Skeletal muscle cell (primary cell): ENCODE results near the gene TMEM95.
A peak's percentile ranks its signal among the peaks of the same experiment; 100 is the strongest.
"Not testable (repeated sequence)": the region's sequence is repeated elsewhere in the genome, so short reads cannot be mapped to it uniquely, and the experiment has no call there.

Source experiments
- DNase-seq: peaks from one replicate; pipeline ENCODE4 v3.0.0-alpha.2; 2010; ENCODE audit warnings: low read depth
- H3K4me3 ChIP-seq: 2 replicates; pipeline ENCODE4 v1.5.1; 2011; ENCODE audit warnings: low read depth, mild to moderate bottlenecking, control low read depth, low read length, moderate library complexity

Gene TMEM95

GRCh38 chr17:7340179-7340578 lies 14.8 kb upstream of the TMEM95 start:
- no peak for DNase-seq

GRCh38 chr17:7341842-7342241 lies 13.1 kb upstream of the TMEM95 start:
- DNase-seq = no peak
- H3K4me3 ChIP-seq = no peak overlapping the region

More at GRCh38 chr17:7340179-7340578, 14.8 kb upstream of the TMEM95 start:
- no peak overlapping the region for H3K4me3 ChIP-seq

DNA sequence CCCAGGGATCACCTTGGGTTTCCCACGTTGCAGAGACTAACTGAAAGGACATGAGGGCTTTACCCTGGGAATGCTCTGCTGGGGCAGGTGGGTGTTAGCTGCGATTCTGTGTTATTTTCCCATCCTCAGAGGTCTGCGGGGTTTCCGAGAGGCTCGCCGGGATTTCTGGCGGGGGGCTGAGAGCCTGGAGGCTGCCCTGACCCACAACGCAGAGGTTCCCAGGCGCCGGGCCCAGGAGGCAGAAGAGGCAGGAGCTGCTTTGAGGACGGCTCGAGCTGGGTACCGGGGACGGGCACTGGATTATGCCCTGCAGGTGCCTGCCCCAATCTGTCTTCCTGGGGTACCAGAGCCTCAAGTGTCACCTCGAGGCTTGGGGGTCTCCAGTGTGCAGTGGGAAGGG lies 11.7 kb upstream of the TMEM95 start:
- no peak for DNase-seq
- H3K4me3 ChIP-seq = no peak overlapping the region

- DNase-seq = no peak
- no peak overlapping the region for H3K4me3 ChIP-seq
Observed at GRCh38 chr17:7346761-7347614, 8.0 kb upstream of the TMEM95 start.

GRCh38 chr17:7347630-7348477 lies 7.1 kb upstream of the TMEM95 start:
- H3K4me3 ChIP-seq = no peak overlapping the region
- no peak for DNase-seq

DNA sequence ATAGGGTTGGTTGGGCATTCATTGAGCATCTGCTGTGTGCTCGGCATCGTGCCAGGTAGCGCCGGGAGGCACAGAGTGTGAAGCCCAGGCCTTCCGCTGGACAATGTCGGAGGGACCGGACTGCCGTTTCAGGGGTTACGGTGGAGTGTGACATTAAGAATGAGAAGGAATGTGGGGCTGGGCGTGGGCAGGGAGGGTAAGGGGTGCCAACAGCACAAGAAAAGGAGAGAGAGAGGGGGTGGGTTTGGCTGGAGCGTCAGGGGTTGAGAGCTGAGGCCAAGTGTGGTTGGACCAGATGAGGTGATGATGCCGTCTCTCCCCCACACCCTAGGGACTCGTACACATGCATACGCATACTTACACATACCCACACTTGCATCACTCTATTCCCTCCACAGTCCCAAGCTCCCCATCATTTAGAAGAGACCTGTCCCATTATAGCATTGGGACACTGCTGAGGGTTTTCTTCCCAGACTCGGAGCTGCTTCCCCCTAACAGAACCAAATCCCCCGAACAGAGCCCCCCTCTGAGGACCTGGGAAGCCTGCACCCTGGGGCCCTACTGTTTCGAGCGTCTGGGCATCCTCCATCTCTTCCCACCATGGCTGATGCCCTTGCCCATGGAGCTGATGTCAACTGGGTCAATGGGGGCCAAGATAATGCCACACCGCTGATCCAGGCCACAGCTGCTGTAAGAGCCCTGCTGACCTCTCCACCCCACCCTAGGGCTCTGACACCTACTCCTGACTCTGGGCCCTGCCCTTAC lies 6.3 kb upstream of the TMEM95 start:
- H3K4me3 ChIP-seq = no peak overlapping the region
- DNase-seq = no peak

DNA sequence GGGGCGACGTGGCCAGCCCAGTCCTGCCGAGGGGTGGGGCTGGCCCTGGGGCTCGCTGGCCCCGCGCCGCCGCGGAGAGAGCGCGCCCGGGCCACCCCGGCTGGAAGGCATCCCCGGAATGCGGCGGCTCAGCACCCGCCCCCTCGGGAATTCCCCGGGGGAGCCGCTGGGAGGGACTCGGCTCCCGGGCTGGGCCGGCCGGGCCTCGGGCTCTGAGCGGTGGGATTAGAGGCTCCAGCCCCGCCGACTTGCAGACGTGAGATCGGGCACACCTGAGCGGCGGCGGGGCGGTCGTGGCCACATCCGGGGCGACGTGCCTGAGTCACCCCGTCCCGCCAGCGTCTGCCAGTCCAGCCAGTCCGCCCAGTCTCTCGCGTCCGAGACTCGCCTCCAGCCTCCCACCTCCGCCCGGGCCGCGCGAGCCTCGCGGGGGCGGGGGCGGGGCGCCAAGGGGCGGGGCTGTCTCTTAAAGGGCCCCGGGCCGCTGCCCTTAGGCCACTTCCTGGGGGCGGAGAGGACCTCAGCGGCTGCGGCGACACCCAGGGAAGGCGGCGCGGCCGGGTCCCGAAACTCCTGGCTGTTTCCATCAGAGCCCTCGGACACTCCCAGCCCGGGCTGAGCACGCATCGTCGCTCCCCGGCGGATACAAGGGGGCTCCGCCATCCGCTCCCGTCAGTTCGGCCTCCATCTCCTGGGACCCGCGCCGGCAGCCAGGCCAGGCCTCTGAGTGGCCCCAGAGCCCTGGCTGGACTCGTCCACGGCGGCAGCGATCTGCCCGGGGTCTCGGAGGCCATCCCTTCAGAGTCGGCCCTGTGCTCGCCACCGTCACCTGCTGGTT lies 3.1 kb upstream of the TMEM95 start, which contains the start of gene KCTD11:
Gene KCTD11 (plus strand): TSS at position 498 of the 838 bp plus-strand sequence.
- peak; percentile 72 for DNase-seq
- H3K4me3 ChIP-seq = peak within 1 kb of the TSS; percentile 96

GRCh38 chr17:7352503-7352889 lies 2.5 kb upstream of the TMEM95 start:
- peak overlapping the region; percentile 96 for H3K4me3 ChIP-seq

GRCh38 chr17:7352910-7353635 lies 1.9 kb upstream of the TMEM95 start:
- H3K4me3 ChIP-seq = peak overlapping the region; percentile 96
- DNase-seq = no peak

More at GRCh38 chr17:7352503-7352889, 2.5 kb upstream of the TMEM95 start:
- no peak for DNase-seq

GRCh38 chr17:7354262-7354843 lies 603 bp upstream of the TMEM95 start:
- H3K4me3 ChIP-seq = no peak overlapping the region
- DNase-seq = peak; percentile 54

DNA sequence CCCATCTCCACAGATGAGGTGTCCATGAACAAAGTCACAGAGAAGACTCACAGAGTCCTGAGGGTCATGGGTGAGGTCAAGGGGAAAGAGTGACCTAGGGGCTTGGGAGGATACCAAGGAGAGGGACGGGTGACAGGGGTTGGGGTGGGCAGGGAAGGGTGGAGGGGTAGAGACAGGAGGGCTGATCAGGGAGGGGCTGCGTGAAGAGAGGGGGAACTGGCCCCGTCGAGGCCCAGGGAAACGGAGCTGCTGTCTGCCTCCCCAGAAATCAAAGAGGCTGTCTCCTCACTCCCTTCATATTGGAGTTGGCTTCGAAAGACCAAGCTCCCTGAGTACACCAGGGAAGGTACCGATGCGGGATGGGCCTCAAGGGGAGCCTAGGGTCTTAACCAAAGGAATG lies 617 bp downstream of the TMEM95 start:
- DNase-seq = no peak
- no peak overlapping the region for H3K4me3 ChIP-seq

GRCh38 chr17:7356072-7356549 lies 1.2 kb downstream of the TMEM95 start:
- H3K4me3 ChIP-seq = no peak overlapping the region
- DNase-seq = no peak

- no peak overlapping the region for H3K4me3 ChIP-seq
- no peak for DNase-seq
Observed at GRCh38 chr17:7356756-7357155, 1.8 kb downstream of the TMEM95 start.

DNA sequence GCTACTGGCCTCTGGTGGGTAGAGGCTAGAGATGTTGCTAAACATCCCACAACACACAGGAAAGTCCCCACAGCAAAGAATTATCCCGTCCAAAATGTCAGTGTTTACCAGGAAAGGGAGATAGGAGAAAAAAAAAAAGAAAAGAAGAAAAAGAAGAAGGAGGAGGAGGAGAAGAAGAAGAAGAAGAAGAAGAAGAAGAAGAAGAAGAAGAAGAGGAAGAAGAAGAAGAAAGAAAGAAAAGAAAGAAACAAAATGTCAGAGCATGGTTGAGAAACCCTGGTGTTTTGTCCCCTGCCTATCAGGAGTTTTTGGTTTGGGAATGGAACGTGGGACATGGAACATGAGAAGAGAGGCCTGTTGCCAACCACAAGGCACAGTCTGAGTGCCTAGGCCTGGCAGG lies 2.4 kb downstream of the TMEM95 start:
- DNase-seq = no peak
- H3K4me3 ChIP-seq = no peak overlapping the region

DNA sequence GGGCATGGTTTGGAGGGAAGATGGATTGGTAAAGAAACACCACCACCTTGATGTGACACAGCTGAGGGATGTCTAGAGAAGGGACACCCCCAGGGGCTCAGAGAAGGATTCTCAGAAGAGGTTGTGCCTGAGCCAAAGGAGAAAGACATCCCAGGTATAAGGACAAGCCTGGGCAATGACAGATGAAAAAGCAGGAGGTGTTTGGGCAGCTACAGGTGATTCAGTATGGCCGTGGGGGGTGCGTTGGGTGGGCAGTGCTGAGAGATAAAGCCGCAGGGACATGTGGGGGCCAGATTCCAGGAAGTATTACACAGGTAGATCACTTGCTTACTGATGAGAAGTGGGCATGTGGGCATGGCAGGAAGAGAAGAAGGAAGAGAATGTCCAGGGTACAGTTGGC lies 7.0 kb downstream of the TMEM95 start:
- no peak overlapping the region for H3K4me3 ChIP-seq
- no peak for DNase-seq

DNA sequence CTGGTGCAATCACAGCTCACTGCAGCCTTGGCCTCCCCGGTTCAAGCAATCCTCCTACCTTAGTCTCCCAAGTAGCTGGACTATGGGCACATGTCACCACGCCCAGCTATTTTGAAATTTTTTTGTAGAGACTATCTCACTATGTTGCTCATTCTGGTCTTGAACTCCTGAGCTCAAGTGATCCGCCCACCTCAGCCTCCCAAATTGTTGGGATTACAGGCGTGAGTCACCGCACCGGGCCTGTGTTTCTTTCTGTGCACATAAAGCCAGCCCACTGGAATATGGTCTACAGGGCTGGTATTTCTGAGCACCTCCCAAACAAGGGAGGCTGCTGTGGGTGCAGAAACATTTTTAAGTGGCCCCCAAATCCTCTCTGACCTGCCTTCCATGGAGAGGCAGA lies 8.4 kb downstream of the TMEM95 start:
- DNase-seq = no peak
- no peak overlapping the region for H3K4me3 ChIP-seq

GRCh38 chr17:7365963-7366362 lies 11.0 kb downstream of the TMEM95 start:
- H3K4me3 ChIP-seq, DNase-seq: not testable (repeated sequence)

DNA sequence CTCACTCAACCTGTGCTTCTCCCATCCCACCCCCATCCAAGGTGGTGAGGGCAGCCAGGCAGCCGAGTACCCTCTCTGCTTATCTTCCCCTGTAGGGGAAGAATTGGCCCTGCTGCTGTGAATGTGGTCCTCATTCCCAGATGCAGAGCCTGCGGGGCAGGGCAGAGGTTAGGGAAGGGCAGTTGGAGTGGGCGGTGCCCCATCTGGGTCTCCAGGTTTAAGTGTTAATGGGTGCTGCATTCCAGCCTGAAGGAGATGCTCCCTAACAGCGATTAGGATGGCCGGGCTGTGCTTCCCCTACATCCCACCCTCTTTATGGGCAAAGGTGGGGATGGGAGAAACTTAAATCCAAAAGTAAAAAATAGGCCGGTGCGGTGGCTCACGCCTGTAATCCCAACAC lies 12.1 kb downstream of the TMEM95 start:
- DNase-seq = no peak
- H3K4me3 ChIP-seq = no peak overlapping the region
